IMR-90 (cell line): Measurements from ENCODE around the gene MTOR. TPM values are rescaled to one million over a fixed set of nuclear protein-coding genes. Genes with fewer than 3 reads are reported as not detected.

Experiments used
- ATAC-seq: fragments of 200-7000 bp; cut with Tn5 transposase; 2 replicates; pipeline ENCODE4 v1.9.1; 2020; ENCODE audit warnings: low read depth, mild to moderate bottlenecking, moderate library complexity
- BruUV-seq: library from RNA; stranded (reverse); fragments of 400-500 nt; replicated peaks from 2 replicates; lab custom pipeline; 2021; lab: Mats Ljungman, UMichigan
- CTCF ChIA-PET: fragments of 300-600 bp; formaldehyde crosslinking; extraction: SDS; loops from one replicate; lab custom pipeline; 2021; ENCODE audit warnings: antibody characterized with exemption; lab: Yijun Ruan, JAX
- POLR2A ChIA-PET: fragments of 300-600 bp; sonication (Branson Sonifier 250); formaldehyde crosslinking; loops from one replicate; lab custom pipeline; 2022; ENCODE audit warnings: antibody characterized with exemption; ENCODE audit not compliant: unreplicated experiment; lab: Charles Lee
- DNase-seq: peaks from one replicate; pipeline ENCODE4 v3.0.0; 2013
- H2AFZ ChIP-seq: replicated peaks from 2 replicates; pipeline ENCODE3; 2013; ENCODE audit warnings: low read length, mild to moderate bottlenecking; ENCODE audit not compliant: poor library complexity
- H2AK5ac ChIP-seq: 2 replicates; pipeline ENCODE4 v1.6.1; 2013; ENCODE audit warnings: low read depth, low read length, inconsistent platforms
- H2AK9ac ChIP-seq: replicated peaks from 2 replicates; pipeline ENCODE3; 2013; ENCODE audit warnings: mild to moderate bottlenecking, low read depth, low read length, moderate library complexity; ENCODE audit not compliant: poor library complexity
- H2BK120ac ChIP-seq: 2 replicates; pipeline ENCODE4 v1.6.1; 2013; ENCODE audit warnings: low read depth, low read length, inconsistent platforms
- H2BK15ac ChIP-seq: 3 replicates; pipeline ENCODE4 v1.6.1; 2013; ENCODE audit warnings: low read depth, low read length, inconsistent platforms
- H2BK20ac ChIP-seq: 2 replicates; pipeline ENCODE4 v1.6.1; 2013; ENCODE audit warnings: low read depth, mild to moderate bottlenecking, inconsistent platforms, low read length, moderate library complexity
- H2BK5ac ChIP-seq: 2 replicates; pipeline ENCODE4 v1.6.1; 2013; ENCODE audit warnings: mild to moderate bottlenecking, low read depth, low read length, inconsistent platforms; ENCODE audit not compliant: poor library complexity, severe bottlenecking
- H3K14ac ChIP-seq: replicated peaks from 2 replicates; pipeline ENCODE4 v1.6.1; 2013; ENCODE audit warnings: low read depth, low read length, inconsistent platforms
- H3K18ac ChIP-seq: 2 replicates; pipeline ENCODE4 v1.6.1; 2013; ENCODE audit warnings: low read depth, low read length, control low read depth
- H3K23ac ChIP-seq: 2 replicates; pipeline ENCODE4 v1.6.1; 2013; ENCODE audit warnings: low read depth, low read length, inconsistent platforms
- H3K27ac ChIP-seq: 2 replicates; pipeline ENCODE4 v1.5.1; 2013; ENCODE audit warnings: mild to moderate bottlenecking, control low read depth, low read length; ENCODE audit not compliant: insufficient read depth
- H3K27me3 ChIP-seq: 2 replicates; pipeline ENCODE4 v1.6.1; 2013; ENCODE audit warnings: low read length; ENCODE audit not compliant: control insufficient read depth, insufficient read depth
- H3K36me3 ChIP-seq: 2 replicates; pipeline ENCODE4 v1.6.1; 2013; ENCODE audit warnings: low read length, mixed read lengths; ENCODE audit not compliant: control insufficient read depth, insufficient read depth
- H3K4ac ChIP-seq: 2 replicates; pipeline ENCODE4 v1.6.1; 2013; ENCODE audit warnings: low read depth, low read length, inconsistent platforms
- H3K4me1 ChIP-seq: 2 replicates; pipeline ENCODE4 v1.6.1; 2013; ENCODE audit warnings: low read length, mixed read lengths; ENCODE audit not compliant: control insufficient read depth, insufficient read depth
- H3K4me2 ChIP-seq: 2 replicates; pipeline ENCODE4 v1.6.1; 2013; ENCODE audit warnings: low read depth, mild to moderate bottlenecking, control low read depth, low read length, moderate library complexity
- H3K4me3 ChIP-seq: 2 replicates; pipeline ENCODE4 v1.5.1; 2013; ENCODE audit warnings: low read depth, mild to moderate bottlenecking, control low read depth, low read length, moderate library complexity; ENCODE audit not compliant: insufficient read depth
- H3K56ac ChIP-seq: 2 replicates; pipeline ENCODE4 v1.6.1; 2013; ENCODE audit warnings: low read length, inconsistent platforms; ENCODE audit not compliant: insufficient read depth; ENCODE audit errors: extremely low read depth
- H3K79me1 ChIP-seq, 2 experiments: 2 replicates each; pipeline ENCODE4 v1.6.1; 2013; ENCODE audit warnings: low read length in 2 of 2, inconsistent platforms in 1 of 2, low read depth in 1 of 2
- H3K9ac ChIP-seq: 2 replicates; pipeline ENCODE4 v1.6.1; 2013; ENCODE audit warnings: low read depth, low read length, control low read depth
- H3K9me1 ChIP-seq: 2 replicates; pipeline ENCODE4 v1.6.1; 2013; ENCODE audit warnings: low read length, inconsistent platforms; ENCODE audit not compliant: insufficient read depth
- H3K9me3 ChIP-seq: 2 replicates; pipeline ENCODE4 v1.6.1; 2013; ENCODE audit warnings: low read length; ENCODE audit not compliant: control insufficient read depth, insufficient read depth
- H4K20me1 ChIP-seq: 2 replicates; pipeline ENCODE4 v1.6.1; 2013; ENCODE audit warnings: low read length, inconsistent platforms; ENCODE audit not compliant: insufficient read depth
- H4K5ac ChIP-seq: 2 replicates; pipeline ENCODE4 v1.6.1; 2013; ENCODE audit warnings: mild to moderate bottlenecking, low read depth, low read length, control low read depth
- H4K8ac ChIP-seq, 2 experiments: 2 replicates each; pipeline ENCODE4 v1.6.1; 2013; ENCODE audit warnings: low read depth in 2 of 2, low read length in 2 of 2, control low read depth in 1 of 2, inconsistent platforms in 1 of 2
- H4K91ac ChIP-seq: 2 replicates; pipeline ENCODE4 v1.6.1; 2013; ENCODE audit warnings: low read depth, low read length, inconsistent platforms; ENCODE audit not compliant: insufficient read depth
- BHLHE40 ChIP-seq: fragments of 150-350 bp; IDR thresholded peaks from 2 replicates; pipeline ENCODE4 v1.6.1; 2016; ENCODE audit warnings: mild to moderate bottlenecking, low read depth, low read length
- CEBPB ChIP-seq: IDR thresholded peaks from 2 replicates; pipeline ENCODE4 v1.6.1; 2012; ENCODE audit warnings: low read depth, low read length, improper control_type of control experiment
- CHD1 ChIP-seq: IDR thresholded peaks from 2 replicates; pipeline ENCODE4 v1.6.1; 2012; ENCODE audit warnings: low read depth, low read length, improper control_type of control experiment
- FOS ChIP-seq: fragments of 150-350 bp; IDR thresholded peaks from 2 replicates; pipeline ENCODE4 v1.6.1; 2016; ENCODE audit warnings: low read depth, low read length
- MAFK ChIP-seq: IDR thresholded peaks from 2 replicates; pipeline ENCODE4 v1.6.1; 2012; ENCODE audit warnings: low read depth, low read length, improper control_type of control experiment
- MAZ ChIP-seq: IDR thresholded peaks from 2 replicates; pipeline ENCODE4 v1.6.1; 2012; ENCODE audit warnings: low read depth, mild to moderate bottlenecking, low read length, improper control_type of control experiment, moderate library complexity, borderline replicate concordance
- MXI1 ChIP-seq: IDR thresholded peaks from 2 replicates; pipeline ENCODE4 v1.6.1; 2012; ENCODE audit warnings: low read depth, mild to moderate bottlenecking, low read length, moderate library complexity, borderline replicate concordance
- NFE2L2 ChIP-seq: fragments of 150-350 bp; IDR thresholded peaks from 2 replicates; pipeline ENCODE4 v1.6.1; 2016; ENCODE audit warnings: low read depth, mild to moderate bottlenecking, low read length
- POLR2A ChIP-seq: IDR thresholded peaks from 2 replicates; pipeline ENCODE4 v1.6.1; 2012; ENCODE audit warnings: mild to moderate bottlenecking, low read depth, low read length
- RAD21 ChIP-seq: IDR thresholded peaks from 2 replicates; pipeline ENCODE4 v1.6.1; 2012; ENCODE audit warnings: low read length, improper control_type of control experiment
- RCOR1 ChIP-seq: IDR thresholded peaks from 2 replicates; pipeline ENCODE4 v1.6.1; 2012; ENCODE audit warnings: mild to moderate bottlenecking, low read length, improper control_type of control experiment; ENCODE audit not compliant: insufficient replicate concordance
- RFX5 ChIP-seq: IDR thresholded peaks from 2 replicates; pipeline ENCODE4 v1.8.0; 2012; ENCODE audit warnings: low read depth, mild to moderate bottlenecking, low read length, moderate library complexity
- SMC3 ChIP-seq: fragments of 150-350 bp; IDR thresholded peaks from 2 replicates; pipeline ENCODE4 v1.6.1; 2016; ENCODE audit warnings: low read depth, mild to moderate bottlenecking, antibody characterized with exemption, low read length, moderate library complexity
- WGBS, 2 experiments: methylation state at CpG; one replicate each; pipeline versions ENCODE4 v1.1.5 to v1.1.7; 2013; ENCODE audit warnings: missing lambda C conversion rate in 2 of 2; ENCODE audit not compliant: insufficient read length in 1 of 2; ENCODE audit errors: extremely low coverage in 2 of 2; 5-methylcytosine and 5-hydroxymethylcytosine counted together
- dilution Hi-C: fragments of 300-500 bp; cut with HindIII; formaldehyde crosslinking; loops from one replicate; pipeline ENCODE4 v1.14.3; 2018; ENCODE audit warnings: low sequenced_read_pairs; ENCODE audit not compliant: unreplicated experiment
- in situ Hi-C: fragments of 300-500 bp; cut with MboI; formaldehyde crosslinking; loops from 3 replicates; pipeline ENCODE4 v1.14.3; 2019; ENCODE audit warnings: low sequenced_read_pairs, inconsistent platforms, mixed read lengths
- intact Hi-C: fragments of 100-400 bp; cut with micrococcal nuclease; formaldehyde crosslinking; loops from 2 replicates; pipeline ENCODE4 v1.10.0; 2022
- polyA plus RNA-seq, 3 experiments: library from polyadenylated mRNA; depleted of rRNA; stranded (reverse); fragments of >200 nt; gene quantifications; 2 replicates each; pipeline ENCODE4 v1.2.3, GENCODE V29; 2012; ENCODE audit warnings: low replicate concordance in 1 of 3
- total RNA-seq: library from RNA; depleted of rRNA; stranded (reverse); fragments of >200 nt; gene quantifications from 2 replicates; pipeline ENCODE4 v1.2.3, GENCODE V29; 2012
- TF ChIP-seq, protein P1 (sequence below): conservative IDR thresholded peaks from 2 replicates; pipeline ENCODE4 v1.5.1; 2012; ENCODE audit warnings: mild to moderate bottlenecking, low read depth, low read length, improper control_type of control experiment
- TF ChIP-seq, protein P2 (sequence below): fragments of 150-350 bp; IDR thresholded peaks from 2 replicates; pipeline ENCODE4 v1.6.1; 2016; ENCODE audit warnings: low read depth, mild to moderate bottlenecking, low read length, moderate library complexity, borderline replicate concordance
- TF ChIP-seq, protein P3 (sequence below): fragments of 150-350 bp; IDR thresholded peaks from 2 replicates; pipeline ENCODE4 v1.6.1; 2017; ENCODE audit warnings: mild to moderate bottlenecking, antibody characterized with exemption, low read length, low read depth

Gene MTOR
- total and polyA plus RNA-seq, 2 of the 4 experiments (the other 2 are of a cell fraction), result 19.2 to 36.7 TPM

- no peak overlapping the region for H3K27ac ChIP-seq
- H2AK5ac ChIP-seq, result no peak overlapping the region
- H3K9me1 ChIP-seq, result no peaks in the 10 kb centered on the region
- TF ChIP-seq, protein P1, sequence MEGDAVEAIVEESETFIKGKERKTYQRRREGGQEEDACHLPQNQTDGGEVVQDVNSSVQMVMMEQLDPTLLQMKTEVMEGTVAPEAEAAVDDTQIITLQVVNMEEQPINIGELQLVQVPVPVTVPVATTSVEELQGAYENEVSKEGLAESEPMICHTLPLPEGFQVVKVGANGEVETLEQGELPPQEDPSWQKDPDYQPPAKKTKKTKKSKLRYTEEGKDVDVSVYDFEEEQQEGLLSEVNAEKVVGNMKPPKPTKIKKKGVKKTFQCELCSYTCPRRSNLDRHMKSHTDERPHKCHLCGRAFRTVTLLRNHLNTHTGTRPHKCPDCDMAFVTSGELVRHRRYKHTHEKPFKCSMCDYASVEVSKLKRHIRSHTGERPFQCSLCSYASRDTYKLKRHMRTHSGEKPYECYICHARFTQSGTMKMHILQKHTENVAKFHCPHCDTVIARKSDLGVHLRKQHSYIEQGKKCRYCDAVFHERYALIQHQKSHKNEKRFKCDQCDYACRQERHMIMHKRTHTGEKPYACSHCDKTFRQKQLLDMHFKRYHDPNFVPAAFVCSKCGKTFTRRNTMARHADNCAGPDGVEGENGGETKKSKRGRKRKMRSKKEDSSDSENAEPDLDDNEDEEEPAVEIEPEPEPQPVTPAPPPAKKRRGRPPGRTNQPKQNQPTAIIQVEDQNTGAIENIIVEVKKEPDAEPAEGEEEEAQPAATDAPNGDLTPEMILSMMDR, result no peak
- TF ChIP-seq POLR2A (no peak), CEBPB (no peak), RCOR1 (no peak), FOS (no peak), CHD1 (no peak), BHLHE40 (no peak), MXI1 (no peak), RAD21 (no peak), SMC3 (no peak), NFE2L2 (no peak), RFX5 (no peak), MAFK (no peak), MAZ (no peak)
- TF ChIP-seq, protein P2, sequence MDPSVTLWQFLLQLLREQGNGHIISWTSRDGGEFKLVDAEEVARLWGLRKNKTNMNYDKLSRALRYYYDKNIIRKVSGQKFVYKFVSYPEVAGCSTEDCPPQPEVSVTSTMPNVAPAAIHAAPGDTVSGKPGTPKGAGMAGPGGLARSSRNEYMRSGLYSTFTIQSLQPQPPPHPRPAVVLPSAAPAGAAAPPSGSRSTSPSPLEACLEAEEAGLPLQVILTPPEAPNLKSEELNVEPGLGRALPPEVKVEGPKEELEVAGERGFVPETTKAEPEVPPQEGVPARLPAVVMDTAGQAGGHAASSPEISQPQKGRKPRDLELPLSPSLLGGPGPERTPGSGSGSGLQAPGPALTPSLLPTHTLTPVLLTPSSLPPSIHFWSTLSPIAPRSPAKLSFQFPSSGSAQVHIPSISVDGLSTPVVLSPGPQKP, result no peak
- TF ChIP-seq, protein P3, sequence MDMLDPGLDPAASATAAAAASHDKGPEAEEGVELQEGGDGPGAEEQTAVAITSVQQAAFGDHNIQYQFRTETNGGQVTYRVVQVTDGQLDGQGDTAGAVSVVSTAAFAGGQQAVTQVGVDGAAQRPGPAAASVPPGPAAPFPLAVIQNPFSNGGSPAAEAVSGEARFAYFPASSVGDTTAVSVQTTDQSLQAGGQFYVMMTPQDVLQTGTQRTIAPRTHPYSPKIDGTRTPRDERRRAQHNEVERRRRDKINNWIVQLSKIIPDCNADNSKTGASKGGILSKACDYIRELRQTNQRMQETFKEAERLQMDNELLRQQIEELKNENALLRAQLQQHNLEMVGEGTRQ, result no peak
- H4K8ac ChIP-seq, result no peak overlapping the region
- DNase-seq (no peak), ATAC-seq (no peak; the same call in 1 of the 2 replicates)
- no peak overlapping the region for H4K91ac ChIP-seq
- H2AFZ ChIP-seq, result no peak overlapping the region
- WGBS, 2 experiments, result 93% methylated on average over 3 of the region's 14 CpGs; no CpG with 5 or more reads in 1 of the 2 experiments
- no peak overlapping the region for H2BK5ac ChIP-seq
- BruUV-seq, result no TSS peak
- ChIA-PET CTCF (no interaction called here), POLR2A (no interaction called here)
- peaks cover 6% of the 10 kb centered on the region in 2 experiments; a peak in 3 of 4 replicates for H3K79me1 ChIP-seq
- no peaks in the 10 kb centered on the region for H4K20me1 ChIP-seq
- in situ Hi-C loops (no loop called here), dilution Hi-C loops (no loop called here), intact Hi-C loops (no loop called here)
- H3K4ac ChIP-seq, result no peak overlapping the region
- no peak overlapping the region for H3K14ac ChIP-seq
- no peak overlapping the region for H3K18ac ChIP-seq
- H3K9ac ChIP-seq, result no peak overlapping the region
- no peak overlapping the region for H3K4me3 ChIP-seq
- H4K5ac ChIP-seq, result no peak overlapping the region
- no peaks in the 10 kb centered on the region for H3K4me1 ChIP-seq
- H2BK120ac ChIP-seq, result no peak overlapping the region
- H3K9me3 ChIP-seq, result no peaks in the 10 kb centered on the region
- H2AK9ac ChIP-seq, result no peak overlapping the region
- peaks cover 39% of the 10 kb centered on the region for H3K36me3 ChIP-seq
- H3K27me3 ChIP-seq, result no peaks in the 10 kb centered on the region
- no peak overlapping the region for H2BK15ac ChIP-seq
- no peak overlapping the region for H3K56ac ChIP-seq
- no peak overlapping the region for H3K4me2 ChIP-seq
- no peak overlapping the region for H3K23ac ChIP-seq
- no peak overlapping the region for H2BK20ac ChIP-seq
These were observed 67.8 kb downstream of the MTOR start for GRCh38 chr1:11194407-11195176.
